Central memory CD8-positive, alpha-beta T cell (primary cell): ENCODE results near the gene EEF1A2.
A peak's percentile ranks its signal among the peaks of the same experiment; 100 is the strongest.
"Not testable (repeated sequence)": the region's sequence is repeated elsewhere in the genome, so short reads cannot be mapped to it uniquely, and the experiment has no call there.

ENCODE experiments used
- ATAC-seq: fragments of 150-1000 bp; cut with Tn5 transposase; replicated peaks from 2 replicates; pipeline ENCODE4 v1.10.0; 2022; ENCODE audit warnings: mild to moderate bottlenecking, moderate FRiP score, moderate number of reproducible peaks; ENCODE audit not compliant: poor library complexity, severe bottlenecking; ENCODE audit errors: extremely low read depth
- DNase-seq, 2 donors: peaks; one replicate each; pipeline ENCODE4 v3.0.0; 2021; ENCODE audit warnings: low spot score in 2 of 2
- H3K27ac Mint-ChIP-seq: one replicate; pipeline ENCODE4 v1.8.0; 2022; ENCODE audit warnings: low read depth, mild to moderate bottlenecking, moderate library complexity, mixed read lengths
- H3K27me3 Mint-ChIP-seq: one replicate; pipeline ENCODE4 v1.8.0; 2022; ENCODE audit warnings: mixed read lengths
- H3K36me3 Mint-ChIP-seq: one replicate; pipeline ENCODE4 v1.8.0; 2022; ENCODE audit warnings: mild to moderate bottlenecking, moderate library complexity, mixed read lengths; ENCODE audit not compliant: insufficient read depth
- H3K4me1 Mint-ChIP-seq: one replicate; pipeline ENCODE4 v1.8.0; 2022; ENCODE audit warnings: mixed read lengths
- H3K4me3 Mint-ChIP-seq: one replicate; pipeline ENCODE4 v1.8.0; 2022; ENCODE audit warnings: mild to moderate bottlenecking, moderate library complexity, mixed read lengths
- H3K9me3 Mint-ChIP-seq: one replicate; pipeline ENCODE4 v1.8.0; 2022; ENCODE audit warnings: mixed read lengths

The EEF1A2 gene

GRCh38 chr20:63522091-63522868 is 23.4 kb upstream of the EEF1A2 start:
- Mint-ChIP-seq H3K4me3 (peak overlapping the region; percentile 81), H3K36me3 (peaks cover 33% of the 10 kb centered on the region), H3K4me1 (peaks cover 14% of the 10 kb centered on the region), H3K27ac (peak overlapping the region; percentile 78), H3K9me3 (no peaks in the 10 kb centered on the region), H3K27me3 (no peaks in the 10 kb centered on the region)
- ATAC-seq (no peak), DNase-seq (no peak)

DNA sequence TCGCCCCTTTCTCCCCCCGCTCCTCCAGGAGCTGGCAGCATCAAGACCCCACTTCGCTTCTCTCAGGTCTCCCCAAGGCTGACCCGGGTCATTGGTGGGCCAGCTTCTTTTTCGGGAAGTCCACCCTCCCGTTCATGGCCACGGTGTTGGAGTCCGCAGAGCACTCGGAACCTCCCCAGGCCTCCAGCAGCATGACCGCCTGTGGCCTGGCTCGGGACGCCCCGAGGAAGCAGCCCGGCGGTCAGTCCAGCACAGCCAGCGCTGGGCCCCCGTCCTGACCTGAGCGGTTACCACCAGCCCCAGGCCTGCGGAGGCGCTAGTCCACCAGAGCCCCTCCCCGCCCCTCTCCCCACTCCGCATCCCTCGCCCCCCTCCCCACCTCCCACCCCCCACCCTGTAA is 22.7 kb upstream of the EEF1A2 start:
- H3K9me3 Mint-ChIP-seq, result no peaks in the 10 kb centered on the region
- H3K36me3 Mint-ChIP-seq, result peaks cover 33% of the 10 kb centered on the region
- ATAC-seq (no peak), DNase-seq (no peak)
- no peaks in the 10 kb centered on the region for H3K27me3 Mint-ChIP-seq
- peak overlapping the region; percentile 81 for H3K4me3 Mint-ChIP-seq
- peaks cover 14% of the 10 kb centered on the region for H3K4me1 Mint-ChIP-seq
- H3K27ac Mint-ChIP-seq, result peak overlapping the region; percentile 78

- H3K4me3 Mint-ChIP-seq, result peak overlapping the region; percentile 81
- ATAC-seq (peak; percentile 73), DNase-seq (peak in 1 of 2 donors; percentile 69)
- H3K27ac Mint-ChIP-seq, result peak overlapping the region; percentile 78
- no peaks in the 10 kb centered on the region for H3K27me3 Mint-ChIP-seq
- H3K36me3 Mint-ChIP-seq, result peaks cover 33% of the 10 kb centered on the region
- H3K4me1 Mint-ChIP-seq, result peaks cover 14% of the 10 kb centered on the region
- H3K9me3 Mint-ChIP-seq, result no peaks in the 10 kb centered on the region
Observed at GRCh38 chr20:63520934-63521601, 22.2 kb upstream of the EEF1A2 start.

DNA sequence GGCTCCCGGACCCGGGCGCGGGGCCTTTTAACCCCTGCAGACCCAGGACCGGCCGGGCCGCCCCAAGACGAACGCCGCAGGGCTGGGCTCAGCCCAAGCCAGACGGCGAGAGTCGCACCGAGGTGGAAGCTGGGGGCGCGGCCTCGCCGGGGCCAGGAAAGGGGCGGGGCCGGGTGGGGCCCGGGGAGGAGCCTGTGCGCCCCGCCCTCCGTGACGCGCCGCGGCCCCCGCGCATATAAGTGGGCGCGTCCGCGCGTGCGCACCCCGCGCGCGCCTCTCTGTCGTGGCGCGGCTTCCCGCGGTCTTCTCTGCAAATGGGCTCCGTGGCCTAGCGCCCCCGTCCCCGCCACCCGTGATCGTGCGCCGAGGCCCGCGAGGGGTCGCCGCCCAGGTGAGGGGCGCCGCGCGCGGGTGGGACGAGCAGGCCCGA is 21.6 kb upstream of the EEF1A2 start, which contains the start of gene PPDPF:
Gene PPDPF (plus strand): TSS at position 262 of the 430 bp plus-strand sequence. CDS start 544 bp downstream, outside the sequence.
- H3K9me3 Mint-ChIP-seq, result no peaks in the 10 kb centered on the region
- H3K27me3 Mint-ChIP-seq, result no peaks in the 10 kb centered on the region
- ATAC-seq (peak; percentile 83), DNase-seq (peak; percentile 69 to 77)
- peaks cover 14% of the 10 kb centered on the region for H3K4me1 Mint-ChIP-seq
- H3K27ac Mint-ChIP-seq, result peak within 1 kb of the TSS; percentile 78
- peak within 1 kb of the TSS; percentile 81 for H3K4me3 Mint-ChIP-seq
- peaks cover 33% of the 10 kb centered on the region for H3K36me3 Mint-ChIP-seq

GRCh38 chr20:63519668-63520503 is 21.0 kb upstream of the EEF1A2 start:
- Mint-ChIP-seq H3K27ac (peak overlapping the region; percentile 78), H3K36me3 (peaks cover 33% of the 10 kb centered on the region)

GRCh38 chr20:63518946-63519667 is 20.2 kb upstream of the EEF1A2 start:
- H3K27me3 Mint-ChIP-seq, result no peaks in the 10 kb centered on the region
- ATAC-seq, result no peak
- H3K4me1 Mint-ChIP-seq, result peaks cover 14% of the 10 kb centered on the region
- H3K27ac Mint-ChIP-seq, result peak overlapping the region; percentile 25
- DNase-seq, result no peak
- H3K9me3 Mint-ChIP-seq, result no peaks in the 10 kb centered on the region
- peak overlapping the region; percentile 81 for H3K4me3 Mint-ChIP-seq
- H3K36me3 Mint-ChIP-seq, result peaks cover 29% of the 10 kb centered on the region

More at GRCh38 chr20:63519668-63520503, 21.0 kb upstream of the EEF1A2 start:
- H3K27me3 Mint-ChIP-seq, result no peaks in the 10 kb centered on the region
- peak; percentile 41 to 47 for DNase-seq
- peaks cover 14% of the 10 kb centered on the region for H3K4me1 Mint-ChIP-seq
- peak; percentile 36 for ATAC-seq
- peak overlapping the region; percentile 81 for H3K4me3 Mint-ChIP-seq
- no peaks in the 10 kb centered on the region for H3K9me3 Mint-ChIP-seq

GRCh38 chr20:63518351-63518861 is 19.5 kb upstream of the EEF1A2 start:
- H3K4me1 Mint-ChIP-seq, result peaks cover 9% of the 10 kb centered on the region
- peak overlapping the region; percentile 43 for H3K4me3 Mint-ChIP-seq
- DNase-seq (no peak), ATAC-seq (no peak)
- H3K9me3 Mint-ChIP-seq, result no peaks in the 10 kb centered on the region
- peaks cover 2% of the 10 kb centered on the region for H3K27me3 Mint-ChIP-seq
- H3K36me3 Mint-ChIP-seq, result peaks cover 24% of the 10 kb centered on the region
- no peak overlapping the region for H3K27ac Mint-ChIP-seq

GRCh38 chr20:63517376-63518309 is 18.8 kb upstream of the EEF1A2 start:
- no peak overlapping the region for H3K27ac Mint-ChIP-seq
- no peak for DNase-seq
- H3K36me3 Mint-ChIP-seq, result peaks cover 19% of the 10 kb centered on the region
- H3K4me3 Mint-ChIP-seq, result peak overlapping the region; percentile 43
- no peak for ATAC-seq
- no peaks in the 10 kb centered on the region for H3K9me3 Mint-ChIP-seq
- peaks cover 6% of the 10 kb centered on the region for H3K4me1 Mint-ChIP-seq
- H3K27me3 Mint-ChIP-seq, result peaks cover 9% of the 10 kb centered on the region

DNA sequence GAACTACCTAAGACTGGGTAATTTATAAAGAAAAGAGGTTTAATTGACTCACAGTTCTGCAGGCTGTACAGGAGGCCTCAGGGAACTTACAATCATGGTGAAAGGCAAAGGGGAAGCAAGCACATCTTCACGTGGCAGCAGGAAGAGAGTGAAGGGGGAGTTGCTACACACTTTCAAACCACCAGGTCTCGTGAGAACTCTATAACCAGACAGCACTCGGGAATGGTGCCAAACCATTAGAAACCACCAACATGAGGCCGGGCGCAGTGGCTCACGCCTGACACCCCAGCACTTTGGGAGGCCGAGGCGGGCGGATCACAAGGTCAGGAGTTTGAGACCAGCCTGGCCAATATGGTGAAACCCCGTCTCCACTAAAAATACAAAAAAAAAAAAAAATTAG is 15.6 kb upstream of the EEF1A2 start:
- DNase-seq, H3K9me3 Mint-ChIP-seq, H3K36me3 Mint-ChIP-seq, H3K4me3 Mint-ChIP-seq, H3K27ac Mint-ChIP-seq, H3K4me1 Mint-ChIP-seq, ATAC-seq: not testable (repeated sequence)
- peaks cover 37% of the 10 kb centered on the region for H3K27me3 Mint-ChIP-seq

DNA sequence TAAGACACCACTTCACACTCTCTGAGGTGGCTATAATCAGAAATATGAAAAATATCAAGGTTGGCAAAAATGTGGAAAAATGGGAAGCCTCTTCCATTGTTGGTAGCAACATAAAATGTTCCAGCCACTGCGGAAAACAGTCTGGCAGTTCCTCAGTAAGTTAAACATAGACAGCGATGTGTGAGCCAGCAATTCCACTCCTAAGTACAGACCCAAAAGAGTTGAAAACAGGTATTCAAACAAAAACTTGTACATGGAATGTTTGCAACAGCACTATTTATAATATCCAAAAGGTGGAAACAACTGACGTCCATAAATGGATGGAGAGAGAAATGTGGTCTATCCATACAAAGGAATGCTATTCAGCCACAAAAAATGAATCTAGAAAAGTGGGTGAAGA is 14.3 kb upstream of the EEF1A2 start:
- no peaks in the 10 kb centered on the region for H3K4me1 Mint-ChIP-seq
- H3K9me3 Mint-ChIP-seq, result no peaks in the 10 kb centered on the region
- peaks cover 50% of the 10 kb centered on the region for H3K27me3 Mint-ChIP-seq
- H3K36me3 Mint-ChIP-seq, result peaks cover 3% of the 10 kb centered on the region
- ATAC-seq (no peak), DNase-seq (no peak)
- H3K4me3 Mint-ChIP-seq, result no peak overlapping the region
- H3K27ac Mint-ChIP-seq, result no peak overlapping the region

GRCh38 chr20:63509088-63509564 is 10.2 kb upstream of the EEF1A2 start:
- DNase-seq (no peak), ATAC-seq (no peak)
- Mint-ChIP-seq H3K9me3 (no peaks in the 10 kb centered on the region), H3K4me3 (no peak overlapping the region), H3K36me3 (no peaks in the 10 kb centered on the region), H3K27me3 (peaks cover 78% of the 10 kb centered on the region), H3K27ac (no peak overlapping the region), H3K4me1 (no peaks in the 10 kb centered on the region)
